ENCODE measurements around the gene CFLAR.
"Not testable (repeated sequence)": the region's sequence is repeated elsewhere in the genome, so short reads cannot be mapped to it uniquely, and the experiment has no call there.

CFLAR gene

DNA sequence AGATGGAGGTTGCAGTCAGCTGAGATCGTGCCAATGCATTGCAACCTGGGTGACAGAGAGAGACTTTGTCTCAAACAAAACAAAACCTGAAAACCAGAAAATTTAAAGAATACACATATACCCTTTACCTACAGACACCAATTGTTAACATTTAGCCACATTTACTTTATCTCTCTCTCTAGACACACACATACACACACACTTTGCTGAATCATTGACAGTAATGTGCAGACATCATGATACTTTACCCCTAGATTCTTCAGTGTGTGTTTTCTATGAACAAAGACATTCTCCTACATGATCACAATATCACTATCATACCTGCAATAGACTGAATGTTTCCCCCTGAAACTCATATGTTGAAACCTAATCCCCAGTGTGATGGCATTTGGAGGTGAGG is 10.2 kb upstream of the CFLAR start:
- no peaks in the 10 kb centered on the region for H3K36me3 ChIP-seq (ENCODE audit: insufficient read depth, low read length)
- no peaks in the 10 kb centered on the region for H3K4me1 ChIP-seq (ENCODE audit: control insufficient read depth, insufficient read depth, low read length, unreplicated experiment)

DNA sequence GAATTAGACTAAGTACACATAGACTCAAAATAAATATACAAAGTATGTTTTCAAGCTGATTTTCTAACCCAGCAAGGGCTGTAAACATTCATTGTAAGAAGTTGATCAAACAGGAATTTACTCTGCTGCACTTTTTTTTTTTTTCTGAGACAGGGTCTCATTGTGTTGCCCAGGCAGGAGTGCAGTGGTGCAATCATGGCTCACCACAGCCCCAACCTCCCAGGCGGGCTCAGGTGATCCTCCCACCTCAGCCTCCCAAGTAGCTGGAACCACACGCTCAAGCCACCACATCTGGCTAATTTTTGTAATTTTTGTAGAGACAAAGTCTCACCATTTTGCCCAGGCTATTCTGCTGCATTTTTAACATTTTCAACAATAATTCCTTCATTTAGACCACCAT is 8.3 kb upstream of the CFLAR start:
- H3K4me3 ChIP-seq (ENCODE audit: low read depth, low read length), result no peak overlapping the region
- H3K79me2 ChIP-seq (ENCODE audit: control insufficient read depth, insufficient read depth, low read length, unreplicated experiment), result no peaks in the 10 kb centered on the region
- no peak overlapping the region for H3K27ac ChIP-seq (ENCODE audit: low read depth, low read length)
- H2AFZ ChIP-seq (ENCODE audit: low read length, unreplicated experiment), result no peak overlapping the region
- peaks cover 2% of the 10 kb centered on the region for H3K4me1 ChIP-seq (ENCODE audit: control insufficient read depth, insufficient read depth, low read length, unreplicated experiment)
- no peaks in the 10 kb centered on the region for H3K27me3 ChIP-seq (ENCODE audit: insufficient read depth, low read length)
- H3K36me3 ChIP-seq (ENCODE audit: insufficient read depth, low read length), result no peaks in the 10 kb centered on the region

More for the DNA sequence above, 10.2 kb upstream of the CFLAR start:
- Histone ChIP-seq H2AFZ (ENCODE audit: low read length, unreplicated experiment) (no peak overlapping the region), H3K27me3 (ENCODE audit: insufficient read depth, low read length) (no peaks in the 10 kb centered on the region), H3K79me2 (ENCODE audit: control insufficient read depth, insufficient read depth, low read length, unreplicated experiment) (no peaks in the 10 kb centered on the region), H3K4me3 (ENCODE audit: low read depth, low read length) (no peak overlapping the region), H3K27ac (ENCODE audit: low read depth, low read length) (no peak overlapping the region)

DNA sequence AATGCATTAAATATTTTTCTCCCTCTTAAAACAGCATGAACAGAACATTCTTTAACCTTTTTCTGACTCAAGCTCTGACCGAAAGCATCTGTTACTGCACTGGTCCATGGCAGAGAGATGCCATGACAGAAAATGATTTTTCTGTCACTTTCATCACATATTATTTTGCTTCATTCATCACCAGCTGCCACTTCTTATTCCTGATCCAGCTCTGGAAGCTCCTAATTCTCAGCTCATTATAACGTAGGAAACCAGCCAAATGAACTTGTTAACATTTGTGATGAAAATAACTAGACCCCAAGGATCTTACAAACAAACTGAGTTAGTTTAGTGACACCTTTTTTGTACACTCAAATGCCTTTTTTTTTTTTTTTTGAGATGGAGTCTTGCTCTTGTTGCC is 7.6 kb upstream of the CFLAR start:
- Histone ChIP-seq H3K27me3 (ENCODE audit: insufficient read depth, low read length) (no peaks in the 10 kb centered on the region), H3K4me1 (ENCODE audit: control insufficient read depth, insufficient read depth, low read length, unreplicated experiment) (peaks cover 6% of the 10 kb centered on the region), H3K4me3 (ENCODE audit: low read depth, low read length) (no peak overlapping the region), H3K36me3 (ENCODE audit: insufficient read depth, low read length) (no peaks in the 10 kb centered on the region), H2AFZ (ENCODE audit: low read length, unreplicated experiment) (no peak overlapping the region), H3K27ac (ENCODE audit: low read depth, low read length) (no peak overlapping the region), H3K79me2 (ENCODE audit: control insufficient read depth, insufficient read depth, low read length, unreplicated experiment) (peaks cover 1% of the 10 kb centered on the region)

DNA sequence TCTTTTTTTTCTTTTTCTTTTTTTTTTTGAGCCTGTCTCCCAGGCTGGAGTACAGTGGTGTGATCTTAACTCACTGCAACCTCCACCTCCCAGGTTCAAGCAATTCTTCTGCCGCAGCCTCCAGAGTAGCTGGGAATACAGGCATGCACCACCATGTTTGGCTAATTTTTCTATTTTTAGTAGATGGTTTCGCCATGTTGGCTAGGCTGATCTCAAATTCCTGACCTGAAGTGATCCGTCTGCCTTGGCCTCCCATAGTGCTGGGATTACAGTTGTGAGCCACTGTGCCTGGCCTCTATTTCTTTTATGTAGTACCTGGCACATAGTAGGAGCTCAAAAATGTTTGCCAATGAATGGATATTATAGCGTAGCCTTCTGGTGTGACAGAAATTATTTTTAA is 6.8 kb upstream of the CFLAR start:
- Histone ChIP-seq H3K27me3 (ENCODE audit: insufficient read depth, low read length) (no peaks in the 10 kb centered on the region), H3K36me3 (ENCODE audit: insufficient read depth, low read length) (no peaks in the 10 kb centered on the region), H2AFZ (ENCODE audit: low read length, unreplicated experiment) (no peak overlapping the region), H3K27ac (ENCODE audit: low read depth, low read length) (no peak overlapping the region), H3K4me1 (ENCODE audit: control insufficient read depth, insufficient read depth, low read length, unreplicated experiment) (peaks cover 10% of the 10 kb centered on the region), H3K79me2 (ENCODE audit: control insufficient read depth, insufficient read depth, low read length, unreplicated experiment) (peaks cover 6% of the 10 kb centered on the region), H3K4me3 (ENCODE audit: low read depth, low read length) (no peak overlapping the region)

DNA sequence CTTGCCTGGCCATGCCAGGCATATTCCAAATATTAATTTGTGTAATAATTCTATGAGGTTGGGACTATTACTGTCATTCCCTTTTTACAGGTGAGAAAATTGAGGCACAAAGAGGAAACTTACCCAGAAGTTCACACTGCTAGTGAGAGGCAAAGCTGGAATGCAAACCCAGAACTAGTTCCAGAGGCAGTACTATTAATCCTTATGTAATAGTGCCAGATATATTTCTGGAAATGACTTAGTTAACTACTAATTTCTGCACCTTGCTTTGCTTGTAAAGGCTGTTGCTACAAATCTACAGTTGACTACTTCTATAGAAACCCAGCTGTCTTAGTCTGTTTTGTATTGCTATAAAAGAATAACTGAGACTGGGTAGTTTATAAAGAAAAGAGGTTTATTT is 5.3 kb upstream of the CFLAR start:
- no peak overlapping the region for H3K27ac ChIP-seq (ENCODE audit: low read depth, low read length)
- peaks cover 18% of the 10 kb centered on the region for H3K4me1 ChIP-seq (ENCODE audit: control insufficient read depth, insufficient read depth, low read length, unreplicated experiment)
- no peak overlapping the region for H3K4me3 ChIP-seq (ENCODE audit: low read depth, low read length)
- H2AFZ ChIP-seq (ENCODE audit: low read length, unreplicated experiment), result no peak overlapping the region
- H3K36me3 ChIP-seq (ENCODE audit: insufficient read depth, low read length), result no peaks in the 10 kb centered on the region
- H3K79me2 ChIP-seq (ENCODE audit: control insufficient read depth, insufficient read depth, low read length, unreplicated experiment), result peaks cover 15% of the 10 kb centered on the region
- no peaks in the 10 kb centered on the region for H3K27me3 ChIP-seq (ENCODE audit: insufficient read depth, low read length)

DNA sequence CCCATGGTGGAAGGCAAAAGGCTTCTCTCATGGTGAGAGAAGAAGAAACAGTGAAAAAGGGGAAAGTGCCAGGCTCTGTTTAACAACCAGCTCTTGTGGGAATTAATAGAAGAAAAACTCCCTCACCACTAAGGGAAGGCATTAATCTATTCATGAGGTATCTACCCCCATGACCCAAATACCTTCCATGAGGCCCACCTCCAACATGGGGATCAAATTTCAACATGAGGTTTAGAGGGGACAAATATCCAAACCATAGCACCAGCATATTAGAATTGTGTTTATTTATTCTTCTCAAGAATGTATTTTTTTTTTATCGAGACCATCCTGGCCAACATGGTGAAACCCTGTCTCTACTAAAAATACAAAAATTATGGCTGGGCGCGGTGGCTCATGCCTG is 4.9 kb upstream of the CFLAR start:
- H3K27ac ChIP-seq (ENCODE audit: low read depth, low read length), result no peak overlapping the region

DNA sequence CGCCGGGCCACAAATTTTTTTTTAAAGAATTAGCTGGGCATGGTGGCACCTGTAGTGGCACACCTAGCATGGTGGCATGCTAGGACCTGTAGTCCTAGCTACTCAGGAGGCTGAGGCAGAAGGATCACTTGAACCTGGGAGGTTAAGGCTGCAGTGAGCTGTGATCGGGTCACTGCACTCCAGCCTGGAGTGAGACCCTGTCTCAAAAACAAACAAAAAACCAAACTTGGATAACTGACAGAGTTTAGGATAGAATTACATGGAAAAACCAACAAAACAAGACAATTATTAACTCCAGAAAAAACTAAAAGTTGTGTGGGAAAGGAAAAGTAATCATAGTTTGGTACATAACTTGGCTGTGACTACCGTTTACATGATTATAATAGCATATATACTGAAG is 1.6 kb upstream of the CFLAR start:
- Histone ChIP-seq H2AFZ (ENCODE audit: low read length, unreplicated experiment) (no peak overlapping the region), H3K4me1 (ENCODE audit: control insufficient read depth, insufficient read depth, low read length, unreplicated experiment) (peaks cover 18% of the 10 kb centered on the region), H3K27ac (ENCODE audit: low read depth, low read length) (peak overlapping the region; percentile 99), H3K79me2 (ENCODE audit: control insufficient read depth, insufficient read depth, low read length, unreplicated experiment) (peaks cover 30% of the 10 kb centered on the region), H3K27me3 (ENCODE audit: insufficient read depth, low read length) (no peaks in the 10 kb centered on the region), H3K36me3 (ENCODE audit: insufficient read depth, low read length) (no peaks in the 10 kb centered on the region), H3K4me3 (ENCODE audit: low read depth, low read length) (peak overlapping the region; percentile 97)

More for the DNA sequence above, 4.9 kb upstream of the CFLAR start:
- Histone ChIP-seq H2AFZ (ENCODE audit: low read length, unreplicated experiment) (no peak overlapping the region), H3K4me1 (ENCODE audit: control insufficient read depth, insufficient read depth, low read length, unreplicated experiment) (peaks cover 18% of the 10 kb centered on the region), H3K36me3 (ENCODE audit: insufficient read depth, low read length) (no peaks in the 10 kb centered on the region), H3K27me3 (ENCODE audit: insufficient read depth, low read length) (no peaks in the 10 kb centered on the region), H3K79me2 (ENCODE audit: control insufficient read depth, insufficient read depth, low read length, unreplicated experiment) (peaks cover 15% of the 10 kb centered on the region), H3K4me3 (ENCODE audit: low read depth, low read length) (no peak overlapping the region)

DNA sequence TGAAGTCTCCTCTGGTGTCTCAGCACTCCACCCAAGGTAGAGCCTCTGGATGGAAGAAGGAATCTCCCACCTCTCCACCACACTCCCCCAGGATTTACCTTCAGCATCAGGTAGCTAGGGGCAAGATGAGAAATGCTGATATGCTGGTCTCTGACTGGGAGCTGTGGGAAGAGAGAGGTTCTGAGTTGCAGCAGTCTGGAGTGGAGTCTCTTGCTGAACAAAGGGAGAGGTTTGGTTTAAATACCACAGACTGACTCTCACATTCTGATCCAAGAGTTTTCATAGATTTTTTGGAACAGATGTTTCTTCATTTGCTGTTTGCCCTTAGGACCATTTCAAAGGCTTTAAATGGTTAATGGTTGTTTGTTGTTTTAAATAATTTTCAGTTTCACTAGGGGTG is 1.1 kb upstream of the CFLAR start:
- Histone ChIP-seq H3K36me3 (ENCODE audit: insufficient read depth, low read length) (no peaks in the 10 kb centered on the region), H3K79me2 (ENCODE audit: control insufficient read depth, insufficient read depth, low read length, unreplicated experiment) (peaks cover 35% of the 10 kb centered on the region), H3K4me1 (ENCODE audit: control insufficient read depth, insufficient read depth, low read length, unreplicated experiment) (peaks cover 18% of the 10 kb centered on the region), H3K27ac (ENCODE audit: low read depth, low read length) (peak overlapping the region; percentile 99), H2AFZ (ENCODE audit: low read length, unreplicated experiment) (no peak overlapping the region), H3K4me3 (ENCODE audit: low read depth, low read length) (peak overlapping the region; percentile 97), H3K27me3 (ENCODE audit: insufficient read depth, low read length) (no peaks in the 10 kb centered on the region)

DNA sequence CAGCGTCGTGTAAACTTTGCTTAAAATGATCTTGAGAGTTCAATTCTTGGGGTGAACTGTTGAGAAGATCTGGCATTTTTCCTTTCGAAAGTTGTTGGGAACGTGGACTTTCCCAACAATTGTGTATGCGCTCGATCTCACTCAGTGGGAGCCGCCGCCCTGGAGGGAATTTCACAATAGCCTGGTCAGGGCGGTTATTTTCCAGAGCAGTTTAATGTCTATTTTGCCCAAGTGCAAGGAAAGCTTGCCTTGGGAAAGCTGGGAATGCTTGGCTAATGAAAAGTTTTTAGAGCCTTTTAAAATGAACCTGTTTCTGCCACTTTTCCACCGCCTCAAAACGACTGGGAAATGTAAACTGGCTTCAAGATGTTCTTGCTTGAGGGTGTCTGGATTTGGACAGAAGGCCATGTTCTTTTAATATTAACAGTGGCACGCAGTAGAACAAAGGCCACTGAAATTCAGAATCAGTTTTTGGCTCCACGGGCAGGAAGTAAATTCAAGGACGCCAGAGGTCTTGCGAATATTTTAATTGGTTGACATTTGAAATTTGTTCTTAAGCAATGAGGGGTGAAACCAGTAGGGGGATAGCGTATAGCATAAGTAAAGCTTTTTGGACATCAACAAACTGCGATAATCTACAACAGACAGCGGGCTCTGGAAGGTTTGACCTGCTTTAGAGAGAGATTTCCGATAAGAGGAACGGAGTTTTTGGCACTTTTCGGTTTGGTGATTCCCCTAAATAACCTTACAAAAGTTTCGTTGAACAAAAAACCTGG is 1.2 kb downstream of the CFLAR start:
- peaks cover 34% of the 10 kb centered on the region for H3K4me1 ChIP-seq (ENCODE audit: control insufficient read depth, insufficient read depth, low read length, unreplicated experiment)
- peak overlapping the region; percentile 97 for H3K4me3 ChIP-seq (ENCODE audit: low read depth, low read length)
- H3K36me3 ChIP-seq (ENCODE audit: insufficient read depth, low read length), result peaks cover 4% of the 10 kb centered on the region; the same call in 1 of the 2 replicates
- peaks cover 58% of the 10 kb centered on the region for H3K79me2 ChIP-seq (ENCODE audit: control insufficient read depth, insufficient read depth, low read length, unreplicated experiment)
- no peak overlapping the region for H2AFZ ChIP-seq (ENCODE audit: low read length, unreplicated experiment)
- H3K27me3 ChIP-seq (ENCODE audit: insufficient read depth, low read length), result no peaks in the 10 kb centered on the region
- H3K27ac ChIP-seq (ENCODE audit: low read depth, low read length), result peak overlapping the region; percentile 99

DNA sequence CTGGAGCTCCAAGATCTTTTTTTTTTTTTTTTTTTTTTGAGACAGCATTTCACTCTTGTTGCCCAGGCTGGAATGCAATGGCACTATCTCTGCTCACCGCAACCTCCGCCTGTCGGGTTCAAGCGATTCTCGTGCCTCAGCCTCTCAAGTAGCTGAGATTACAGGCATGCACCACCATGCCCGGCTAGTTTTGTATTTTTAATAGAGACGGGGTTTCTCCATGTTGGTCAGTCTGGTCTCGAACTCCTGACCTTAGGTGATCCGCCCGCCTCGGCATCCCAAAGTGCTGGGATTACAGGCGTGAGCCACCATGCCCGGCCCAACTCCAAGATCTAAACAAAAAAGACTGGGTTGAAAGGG is 1.8 kb downstream of the CFLAR start:
- peaks cover 64% of the 10 kb centered on the region for H3K79me2 ChIP-seq (ENCODE audit: control insufficient read depth, insufficient read depth, low read length, unreplicated experiment)
- peaks cover 37% of the 10 kb centered on the region for H3K4me1 ChIP-seq (ENCODE audit: control insufficient read depth, insufficient read depth, low read length, unreplicated experiment)
- peak overlapping the region; percentile 99 for H3K27ac ChIP-seq (ENCODE audit: low read depth, low read length)
- not testable (repeated sequence) for H3K36me3 ChIP-seq (ENCODE audit: insufficient read depth, low read length); H3K27me3 ChIP-seq (ENCODE audit: insufficient read depth, low read length); H2AFZ ChIP-seq (ENCODE audit: low read length, unreplicated experiment)
- H3K4me3 ChIP-seq (ENCODE audit: low read depth, low read length), result peak overlapping the region; percentile 97

Data from ACC112 (cell line).